Lung (tissue), 12 donors: ENCODE data around the gene CXCR3. TPM values are rescaled to one million over a fixed set of nuclear protein-coding genes. Genes with fewer than 3 reads are reported as not detected.
"Not testable (repeated sequence)": the region's sequence is repeated elsewhere in the genome, so short reads cannot be mapped to it uniquely, and the experiment has no call there.

ENCODE experiments used
- ATAC-seq: fragments of 200-7000 bp; cut with Tn5 transposase; one replicate; pipeline ENCODE4 v1.9.1; 2020; ENCODE audit warnings: moderate number of reproducible peaks; ENCODE audit not compliant: insufficient read depth, low FRiP score
- DNase-seq, 3 donors: peaks; one replicate each; pipeline ENCODE4 v3.0.0-alpha.2; 2013 to 2017
- H3K27ac ChIP-seq, 2 donors: one replicate each; pipeline ENCODE4 v1.5.1; 2013; ENCODE audit warnings: mild to moderate bottlenecking in 2 of 2, moderate library complexity in 2 of 2, control low read depth in 1 of 2, inconsistent platforms in 1 of 2, low read depth in 1 of 2, low read length in 1 of 2
- H3K27me3 ChIP-seq, 3 donors: one replicate each; pipeline ENCODE4 v1.5.1; 2013; ENCODE audit warnings: low read length in 2 of 3; ENCODE audit not compliant: control insufficient read depth in 3 of 3, insufficient read depth in 3 of 3
- H3K36me3 ChIP-seq, 4 donors: one replicate each; pipeline ENCODE4 v1.5.1; 2013; ENCODE audit warnings: low read length in 4 of 4, mild to moderate bottlenecking in 1 of 4, moderate library complexity in 1 of 4; ENCODE audit not compliant: control insufficient read depth in 4 of 4, insufficient read depth in 4 of 4
- H3K4me1 ChIP-seq, 5 donors: one replicate each; pipeline ENCODE4 v1.5.1; 2013; ENCODE audit warnings: low read length in 5 of 5, mild to moderate bottlenecking in 2 of 5, moderate library complexity in 1 of 5; ENCODE audit not compliant: control insufficient read depth in 5 of 5, insufficient read depth in 5 of 5
- H3K4me3 ChIP-seq: one replicate; pipeline ENCODE4 v1.5.1; 2013; ENCODE audit warnings: mild to moderate bottlenecking, control low read depth, moderate library complexity
- H3K9ac ChIP-seq, 2 donors: one replicate each; pipeline ENCODE4 v1.5.1; 2013; ENCODE audit warnings: low read length in 2 of 2, control low read depth in 1 of 2; ENCODE audit not compliant: insufficient read depth in 1 of 2
- H3K9me3 ChIP-seq, 4 donors: one replicate each; pipeline ENCODE4 v1.5.1; 2013; ENCODE audit warnings: low read length in 3 of 4, mild to moderate bottlenecking in 1 of 4, moderate library complexity in 1 of 4; ENCODE audit not compliant: control insufficient read depth in 4 of 4, insufficient read depth in 3 of 4
- WGBS, 2 donors: extraction: QIAGEN DNeasy Blood & Tissue Kit; methylation state at CpG; one replicate each; pipeline ENCODE4 v1.1.7; 2013; 5-methylcytosine and 5-hydroxymethylcytosine counted together
- polyA plus RNA-seq, 2 donors: library from polyadenylated mRNA; stranded (reverse); fragments of 200-250 nt; gene quantifications; one replicate each; pipeline ENCODE4 v1.2.1, GENCODE V29; 2013
- total RNA-seq, 2 donors: library from RNA; depleted of rRNA in 1 of 2; stranded (reverse); fragments of >200 nt in 1 of 2; gene quantifications; one replicate each; pipeline ENCODE4 v1.2.1, GENCODE V29; 2014 to 2021
- TF ChIP-seq, protein P1 (sequence below): IDR thresholded peaks from 2 replicates; pipeline ENCODE4 v1.5.1; 2012; ENCODE audit warnings: mild to moderate bottlenecking; ENCODE audit errors: control extremely low read depth, extremely low read depth
- donor health status: control.
- donor health status: control.
- donor health status: Bipolar disorder and iron deficiency.
- donor health status: healthy.
- donor health status: DM: yes; HTN: yes; CAD: no.

The CXCR3 gene
- total and polyA plus RNA-seq, 4 donors, result 0.40 to 0.87 (median 0.68) TPM

DNA sequence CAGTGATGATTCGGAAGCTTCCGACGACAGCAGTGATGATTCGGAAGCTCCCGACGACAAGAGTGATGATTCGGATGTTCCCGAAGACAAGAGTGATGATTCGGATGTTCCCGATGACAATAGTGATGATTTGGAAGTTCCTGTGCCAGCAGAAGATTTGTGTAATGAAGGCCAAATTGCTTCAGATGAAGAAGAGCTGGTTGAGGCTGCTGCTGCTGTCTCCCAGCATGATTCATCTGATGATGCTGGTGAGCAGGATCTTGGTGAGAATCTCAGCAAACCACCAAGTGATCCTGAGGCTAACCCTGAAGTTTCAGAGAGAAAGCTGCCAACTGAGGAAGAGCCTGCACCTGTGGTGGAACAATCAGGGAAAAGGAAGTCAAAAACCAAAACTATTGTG lies 14.2 kb downstream of the CXCR3 start:
- Histone ChIP-seq H3K27ac (no peak overlapping the region), H3K9ac (no peak overlapping the region), H3K36me3 (peaks cover 0 to 21% (median 8%) of the 10 kb centered on the region in 4 donors), H3K27me3 (no peaks in the 10 kb centered on the region), H3K4me3 (no peak overlapping the region), H3K4me1 (peaks cover 0 to 5% (median 0%) of the 10 kb centered on the region in 5 donors), H3K9me3 (peaks cover 0 to 8% (median 3%) of the 10 kb centered on the region in 4 donors)
- TF ChIP-seq, protein P1, sequence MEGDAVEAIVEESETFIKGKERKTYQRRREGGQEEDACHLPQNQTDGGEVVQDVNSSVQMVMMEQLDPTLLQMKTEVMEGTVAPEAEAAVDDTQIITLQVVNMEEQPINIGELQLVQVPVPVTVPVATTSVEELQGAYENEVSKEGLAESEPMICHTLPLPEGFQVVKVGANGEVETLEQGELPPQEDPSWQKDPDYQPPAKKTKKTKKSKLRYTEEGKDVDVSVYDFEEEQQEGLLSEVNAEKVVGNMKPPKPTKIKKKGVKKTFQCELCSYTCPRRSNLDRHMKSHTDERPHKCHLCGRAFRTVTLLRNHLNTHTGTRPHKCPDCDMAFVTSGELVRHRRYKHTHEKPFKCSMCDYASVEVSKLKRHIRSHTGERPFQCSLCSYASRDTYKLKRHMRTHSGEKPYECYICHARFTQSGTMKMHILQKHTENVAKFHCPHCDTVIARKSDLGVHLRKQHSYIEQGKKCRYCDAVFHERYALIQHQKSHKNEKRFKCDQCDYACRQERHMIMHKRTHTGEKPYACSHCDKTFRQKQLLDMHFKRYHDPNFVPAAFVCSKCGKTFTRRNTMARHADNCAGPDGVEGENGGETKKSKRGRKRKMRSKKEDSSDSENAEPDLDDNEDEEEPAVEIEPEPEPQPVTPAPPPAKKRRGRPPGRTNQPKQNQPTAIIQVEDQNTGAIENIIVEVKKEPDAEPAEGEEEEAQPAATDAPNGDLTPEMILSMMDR, result no peak
- ATAC-seq (no peak), DNase-seq (no peak)
- 94 to 96% methylated on average over 10 of the region's 10 CpGs for WGBS, 2 donors

DNA sequence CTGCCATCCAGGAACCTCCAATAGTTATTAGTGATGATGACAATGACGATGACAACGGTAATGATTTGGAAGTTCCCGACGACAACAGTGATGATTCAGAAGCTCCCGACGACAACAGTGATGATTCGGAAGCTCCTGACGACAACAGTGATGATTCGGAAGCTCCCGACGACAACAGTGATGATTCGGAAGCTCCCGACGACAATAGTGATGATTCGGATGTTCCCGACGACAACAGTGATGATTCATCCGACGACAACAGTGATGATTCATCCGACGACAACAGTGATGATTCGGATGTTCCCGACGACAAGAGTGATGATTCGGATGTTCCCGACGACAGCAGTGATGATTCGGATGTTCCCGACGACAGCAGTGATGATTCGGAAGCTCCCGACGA lies 14.7 kb downstream of the CXCR3 start:
- Histone ChIP-seq H3K9ac (no peak overlapping the region), H3K27ac (no peak overlapping the region), H3K36me3 (peaks cover 0 to 21% (median 6%) of the 10 kb centered on the region in 4 donors), H3K27me3 (no peaks in the 10 kb centered on the region), H3K9me3 (peaks cover 0 to 8% (median 3%) of the 10 kb centered on the region in 4 donors), H3K4me1 (peaks cover 0 to 5% (median 0%) of the 10 kb centered on the region in 5 donors), H3K4me3 (no peak overlapping the region)
- DNase-seq (no peak), ATAC-seq (no peak)
- 90 to 95% methylated on average over 33 of the region's 33 CpGs for WGBS, 2 donors
- TF ChIP-seq, protein P1, result no peak

DNA sequence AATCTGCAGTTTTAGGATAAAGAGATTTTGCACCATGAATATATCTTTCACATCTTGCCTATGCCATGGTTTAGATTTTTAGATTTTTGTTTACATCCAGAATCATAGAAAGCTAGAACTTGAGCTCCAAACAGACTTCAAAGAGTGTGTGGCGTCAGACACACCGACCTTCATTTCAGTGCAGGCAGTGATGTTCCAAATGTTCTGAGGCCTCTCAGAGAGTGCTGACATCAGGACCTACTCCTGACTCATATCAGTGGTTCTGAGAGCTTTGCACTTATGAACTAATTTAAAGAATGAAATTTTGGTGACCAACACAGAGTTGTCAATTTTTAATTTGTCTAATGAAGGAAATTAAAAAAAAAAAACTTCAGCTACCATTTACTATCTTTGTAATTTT lies 18.3 kb downstream of the CXCR3 start:
- H3K4me3 ChIP-seq, result no peak overlapping the region
- H3K4me1 ChIP-seq, result no peaks in the 10 kb centered on the region
- no peak overlapping the region for H3K9ac ChIP-seq
- peaks cover 0 to 5% (median 1%) of the 10 kb centered on the region in 4 donors for H3K9me3 ChIP-seq
- ATAC-seq (no peak), DNase-seq (no peak)
- 82 to 83% methylated on average over 2 of the region's 2 CpGs for WGBS, 2 donors
- no peaks in the 10 kb centered on the region for H3K27me3 ChIP-seq
- peaks cover 0 to 26% (median 7%) of the 10 kb centered on the region in 4 donors for H3K36me3 ChIP-seq
- no peak overlapping the region for H3K27ac ChIP-seq
- TF ChIP-seq, protein P1, result no peak

DNA sequence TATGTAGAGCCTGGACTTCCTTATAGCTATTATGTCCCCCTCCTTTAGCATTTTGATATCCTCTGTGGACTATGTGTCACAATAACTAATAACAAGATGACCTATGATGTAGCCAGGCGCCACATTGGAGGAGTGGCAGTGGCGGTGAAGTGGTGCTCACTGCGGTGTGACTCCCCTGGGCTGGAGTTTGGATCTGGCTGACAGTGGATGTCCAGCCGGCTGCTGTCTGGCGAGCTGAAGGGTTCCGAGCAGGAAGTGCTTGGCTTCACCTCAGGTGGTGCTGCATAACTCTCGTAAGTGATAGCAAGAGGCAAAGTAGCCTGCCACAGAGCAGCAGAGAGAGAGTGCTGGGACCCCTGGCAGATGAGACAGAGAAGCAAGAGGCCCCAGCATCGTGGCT lies 25.1 kb downstream of the CXCR3 start:
- not testable (repeated sequence) for H3K9me3 ChIP-seq
- 81 to 90% methylated on average over 3 to 7 of the region's 8 CpGs for WGBS, 2 donors

More for the DNA sequence above, 25.1 kb downstream of the CXCR3 start:
- ATAC-seq, DNase-seq, H3K4me1 ChIP-seq, H3K27me3 ChIP-seq, H3K36me3 ChIP-seq, H3K27ac ChIP-seq, H3K9ac ChIP-seq, H3K4me3 ChIP-seq: not testable (repeated sequence)
